ENCODE measurements around the gene TMEM233. TPM values are rescaled to one million over a fixed set of nuclear protein-coding genes. Genes with fewer than 3 reads are reported as not detected.

Gene TMEM233
- total RNA-seq, 1 experiment from 2014 or later: 0.28 TPM

GRCh38 chr12:119601877-119602733 lies 8.5 kb downstream of the TMEM233 start:
- Mint-ChIP-seq H3K4me1 (no peaks in the 10 kb centered on the region), H3K36me3 (no peaks in the 10 kb centered on the region), H3K27me3 (ENCODE audit: low read depth) (peaks cover 40% of the 10 kb centered on the region), H3K4me3 (no peak overlapping the region), H3K27ac (no peak overlapping the region), H3K9me3 (no peaks in the 10 kb centered on the region)
- CTCF ChIA-PET: interaction anchor here (1.8 kb wide), 1 partner anchor 41 kb away, joined by 9 read pairs; no protein-coding TSS in a partner anchor
- no peak for ATAC-seq
- POLR2A ChIA-PET: no interaction called here
- no peak for TF ChIP-seq EMX1 (CRISPR knock-in tag; IDR thresholded peaks at IDR 0.05)
- TF ChIP-seq SMAD3 (CRISPR knock-in tag; IDR thresholded peaks at IDR 0.05; ENCODE audit: borderline replicate concordance): no peak
- no peak for TF ChIP-seq HMGXB4 (CRISPR knock-in tag; IDR thresholded peaks at IDR 0.05)
- no peak for TF ChIP-seq CREM (CRISPR knock-in tag; IDR thresholded peaks at IDR 0.05)
- TF ChIP-seq ZNF671 (CRISPR knock-in tag; IDR thresholded peaks at IDR 0.05): no peak
- no peak for TF ChIP-seq GTF2I (CRISPR knock-in tag; conservative IDR thresholded peaks at IDR 0.05)
- TF ChIP-seq ZNF219 (CRISPR knock-in tag; IDR thresholded peaks at IDR 0.05; ENCODE audit: borderline replicate concordance): no peak
- TF ChIP-seq FOXK1 (CRISPR knock-in tag; IDR thresholded peaks at IDR 0.05): no peak
- no peak for TF ChIP-seq MYBL2 (CRISPR knock-in tag; IDR thresholded peaks at IDR 0.05)
- TF ChIP-seq CBFB (CRISPR knock-in tag; IDR thresholded peaks at IDR 0.05; ENCODE audit: low read depth): no peak
- TF ChIP-seq USF1 (CRISPR knock-in tag; IDR thresholded peaks at IDR 0.05): no peak
- DNase-seq (ENCODE audit: low spot score): no peak

- no peak overlapping the region for H3K4me3 Mint-ChIP-seq
- no peak overlapping the region for H3K27ac Mint-ChIP-seq
- ATAC-seq (no peak), DNase-seq (ENCODE audit: low spot score) (no peak)
- no peaks in the 10 kb centered on the region for H3K9me3 Mint-ChIP-seq
- H3K27me3 Mint-ChIP-seq (ENCODE audit: low read depth): peaks cover 40% of the 10 kb centered on the region
- no peaks in the 10 kb centered on the region for H3K4me1 Mint-ChIP-seq
- TF ChIP-seq HMGXB4 (CRISPR knock-in tag; IDR thresholded peaks at IDR 0.05) (no peak), ZMAT4 (CRISPR knock-in tag; IDR thresholded peaks at IDR 0.05) (no peak), MAX (CRISPR knock-in tag; IDR thresholded peaks at IDR 0.05) (no peak), RELA (CRISPR knock-in tag; IDR thresholded peaks at IDR 0.05; ENCODE audit: borderline replicate concordance) (no peak), NFYB (CRISPR knock-in tag; conservative IDR thresholded peaks at IDR 0.05; ENCODE audit: low read depth) (no peak), MYBL2 (CRISPR knock-in tag; IDR thresholded peaks at IDR 0.05) (no peak), IRF1 (CRISPR knock-in tag; IDR thresholded peaks at IDR 0.05) (no peak), TCF7 (CRISPR knock-in tag; IDR thresholded peaks at IDR 0.05; ENCODE audit: low read depth) (no peak), FOXP1 (CRISPR knock-in tag; IDR thresholded peaks at IDR 0.05; ENCODE audit: borderline replicate concordance) (no peak), PRDM15 (CRISPR knock-in tag; IDR thresholded peaks at IDR 0.05) (no peak), PRRX2 (CRISPR knock-in tag; IDR thresholded peaks at IDR 0.05) (no peak), FOXP4 (CRISPR knock-in tag; IDR thresholded peaks at IDR 0.05) (no peak), ZNF138 (CRISPR knock-in tag; conservative IDR thresholded peaks at IDR 0.05) (no peak), GABPB1 (CRISPR knock-in tag; IDR thresholded peaks at IDR 0.05) (no peak)
- POLR2A ChIA-PET: no interaction called here
- no peaks in the 10 kb centered on the region for H3K36me3 Mint-ChIP-seq
- CTCF ChIA-PET: interaction anchor here (1.2 to 1.8 kb wide), 2 partner anchors 40 to 65 kb away, joined by 3 to 9 read pairs; partner anchors contain the start of gene PRKAB1
These were observed 9.1 kb downstream of the TMEM233 start for GRCh38 chr12:119602734-119603094.
